ENCODE results near the gene ARHGEF28.

Gene ARHGEF28

GRCh38 chr5:73979321-73979720 is 353.3 kb downstream of the ARHGEF28 start:
- no peaks in the 10 kb centered on the region for H3K27me3 ChIP-seq (ENCODE audit: control insufficient read depth, low read length)
- TF ChIP-seq EZH2phosphoT487 (IDR thresholded peaks at IDR 0.05; ENCODE audit: borderline replicate concordance, low read length), result no peak
- no peak for TF ChIP-seq CTCF (IDR thresholded peaks at IDR 0.05; ENCODE audit: low read depth, low read length, poor library complexity, severe bottlenecking)
- no peaks in the 10 kb centered on the region for H4K20me1 ChIP-seq (ENCODE audit: control insufficient read depth, insufficient read depth, low read depth, low read length)
- H3K79me2 ChIP-seq (ENCODE audit: control insufficient read depth, low read length), result no peaks in the 10 kb centered on the region
- no peaks in the 10 kb centered on the region for H3K4me1 ChIP-seq (ENCODE audit: control insufficient read depth, low read length)
- no peak overlapping the region for H3K4me2 ChIP-seq (ENCODE audit: low read length)
- H3K27ac ChIP-seq (ENCODE audit: low read depth, low read length), result no peak overlapping the region
- H3K9me3 ChIP-seq (ENCODE audit: control insufficient read depth, insufficient read depth, low read length), result no peaks in the 10 kb centered on the region
- H3K36me3 ChIP-seq (ENCODE audit: control insufficient read depth, low read length), result no peaks in the 10 kb centered on the region
- H3F3A ChIP-seq (ENCODE audit: control insufficient read depth, insufficient read depth), result no peaks in the 10 kb centered on the region
- H3K9me2 ChIP-seq (replicated peaks; ENCODE audit: control insufficient read depth, low read length), result no peaks in the 10 kb centered on the region
- H3K4me3 ChIP-seq (ENCODE audit: low read length), result no peak overlapping the region

GRCh38 chr5:73981704-73982103 is 355.7 kb downstream of the ARHGEF28 start:
- Histone ChIP-seq H3K36me3 (ENCODE audit: control insufficient read depth, low read length) (no peaks in the 10 kb centered on the region), H3K4me1 (ENCODE audit: control insufficient read depth, low read length) (no peaks in the 10 kb centered on the region), H3K9me2 (replicated peaks; ENCODE audit: control insufficient read depth, low read length) (no peaks in the 10 kb centered on the region), H3K27me3 (ENCODE audit: control insufficient read depth, low read length) (no peaks in the 10 kb centered on the region), H3K4me2 (ENCODE audit: low read length) (no peak overlapping the region), H3K79me2 (ENCODE audit: control insufficient read depth, low read length) (no peaks in the 10 kb centered on the region), H3K9me3 (ENCODE audit: control insufficient read depth, insufficient read depth, low read length) (no peaks in the 10 kb centered on the region), H4K20me1 (ENCODE audit: control insufficient read depth, insufficient read depth, low read depth, low read length) (no peaks in the 10 kb centered on the region), H3F3A (ENCODE audit: control insufficient read depth, insufficient read depth) (no peaks in the 10 kb centered on the region), H3K4me3 (ENCODE audit: low read length) (no peak overlapping the region), H3K27ac (ENCODE audit: low read depth, low read length) (no peak overlapping the region)
- no peak for TF ChIP-seq EZH2phosphoT487 (IDR thresholded peaks at IDR 0.05; ENCODE audit: borderline replicate concordance, low read length)

GRCh38 chr5:73983644-73984043 is 357.6 kb downstream of the ARHGEF28 start:
- Histone ChIP-seq H3K79me2 (ENCODE audit: control insufficient read depth, low read length) (no peaks in the 10 kb centered on the region), H3K27ac (ENCODE audit: low read depth, low read length) (no peak overlapping the region), H3K4me2 (ENCODE audit: low read length) (no peak overlapping the region), H4K20me1 (ENCODE audit: control insufficient read depth, insufficient read depth, low read depth, low read length) (no peaks in the 10 kb centered on the region), H3K36me3 (ENCODE audit: control insufficient read depth, low read length) (no peaks in the 10 kb centered on the region), H3K9me2 (replicated peaks; ENCODE audit: control insufficient read depth, low read length) (no peaks in the 10 kb centered on the region), H3K27me3 (ENCODE audit: control insufficient read depth, low read length) (no peaks in the 10 kb centered on the region), H3F3A (ENCODE audit: control insufficient read depth, insufficient read depth) (no peaks in the 10 kb centered on the region), H3K4me1 (ENCODE audit: control insufficient read depth, low read length) (no peaks in the 10 kb centered on the region), H3K9me3 (ENCODE audit: control insufficient read depth, insufficient read depth, low read length) (no peaks in the 10 kb centered on the region), H3K4me3 (ENCODE audit: low read length) (no peak overlapping the region)
- TF ChIP-seq EZH2phosphoT487 (IDR thresholded peaks at IDR 0.05; ENCODE audit: borderline replicate concordance, low read length) (no peak), CTCF (IDR thresholded peaks at IDR 0.05; ENCODE audit: low read depth, low read length, poor library complexity, severe bottlenecking) (no peak)

GRCh38 chr5:73985145-73985544 is 359.1 kb downstream of the ARHGEF28 start:
- H3F3A ChIP-seq (ENCODE audit: control insufficient read depth, insufficient read depth), result no peaks in the 10 kb centered on the region
- no peak overlapping the region for H3K4me3 ChIP-seq (ENCODE audit: low read length)
- H3K4me2 ChIP-seq (ENCODE audit: low read length), result no peak overlapping the region

More at GRCh38 chr5:73985145-73985544, 359.1 kb downstream of the ARHGEF28 start:
- H3K79me2 ChIP-seq (ENCODE audit: control insufficient read depth, low read length), result no peaks in the 10 kb centered on the region
- TF ChIP-seq CTCF (IDR thresholded peaks at IDR 0.05; ENCODE audit: low read depth, low read length, poor library complexity, severe bottlenecking) (no peak), EZH2phosphoT487 (IDR thresholded peaks at IDR 0.05; ENCODE audit: borderline replicate concordance, low read length) (no peak)
- no peak overlapping the region for H3K27ac ChIP-seq (ENCODE audit: low read depth, low read length)
- H3K36me3 ChIP-seq (ENCODE audit: control insufficient read depth, low read length), result no peaks in the 10 kb centered on the region
- no peaks in the 10 kb centered on the region; the same call in 1 of the 2 replicates for H3K27me3 ChIP-seq (ENCODE audit: control insufficient read depth, low read length)
- H3K9me2 ChIP-seq (replicated peaks; ENCODE audit: control insufficient read depth, low read length), result no peaks in the 10 kb centered on the region
- H4K20me1 ChIP-seq (ENCODE audit: control insufficient read depth, insufficient read depth, low read depth, low read length), result no peaks in the 10 kb centered on the region
- no peaks in the 10 kb centered on the region for H3K9me3 ChIP-seq (ENCODE audit: control insufficient read depth, insufficient read depth, low read length)
- H3K4me1 ChIP-seq (ENCODE audit: control insufficient read depth, low read length), result no peaks in the 10 kb centered on the region

Measured in DOHH2 (cell line).